PFSK-1 (cell line): ENCODE results near the gene SND1.

Experiments
- FOXP2 ChIP-seq: optimal IDR thresholded peaks from 2 replicates; pipeline ENCODE3; 2011; ENCODE audit warnings: borderline replicate concordance, control low read depth, inconsistent platforms; ENCODE audit not compliant: insufficient read depth; ENCODE audit errors: extremely low read length, extremely low read depth
- POLR2AphosphoS5 ChIP-seq: IDR thresholded peaks from 2 replicates; pipeline ENCODE4 v1.6.1; 2012; ENCODE audit warnings: low read depth, mild to moderate bottlenecking, control low read depth, low read length, moderate library complexity
- REST ChIP-seq, 2 experiments: IDR thresholded peaks; 2 replicates each; pipeline versions ENCODE4 v1.6.1 to v1.8.0; 2011 to 2012; ENCODE audit warnings: low read depth in 2 of 2, low read length in 2 of 2, control low read depth in 1 of 2, inconsistent platforms in 1 of 2, mild to moderate bottlenecking in 1 of 2, moderate library complexity in 1 of 2; ENCODE audit not compliant: insufficient read depth in 1 of 2
- SIN3A ChIP-seq: IDR thresholded peaks from 2 replicates; pipeline ENCODE4 v1.6.1; 2012; ENCODE audit warnings: mild to moderate bottlenecking, low read length, moderate library complexity, borderline replicate concordance; ENCODE audit not compliant: insufficient read depth
- TAF1 ChIP-seq: IDR thresholded peaks from 2 replicates; pipeline ENCODE4 v1.6.1; 2012; ENCODE audit warnings: low read length, control low read depth, borderline replicate concordance; ENCODE audit not compliant: insufficient read depth

SND1 gene

DNA sequence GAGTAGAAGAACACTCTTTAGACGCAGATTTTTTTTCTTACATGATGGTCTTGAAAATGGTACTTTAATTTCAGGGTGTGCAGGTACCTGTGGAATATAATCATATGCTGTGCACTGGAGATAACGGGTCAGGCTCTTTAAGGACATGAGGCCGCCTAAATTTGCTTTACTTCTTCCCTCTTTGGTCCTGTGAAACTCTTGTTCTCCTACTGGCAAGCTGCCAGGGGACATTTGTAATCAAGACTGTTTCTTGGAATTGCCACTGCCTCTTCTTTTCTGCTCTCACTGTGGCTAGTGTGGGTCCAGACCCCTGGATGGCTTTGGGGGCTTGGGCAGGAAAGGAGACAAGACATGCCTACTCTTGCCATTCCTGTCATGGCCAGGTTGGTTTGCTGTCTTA is 146.0 kb downstream of the SND1 start:
- no peak for TF ChIP-seq FOXP2
- no peak for TF ChIP-seq SIN3A
- TF ChIP-seq REST (IDR thresholded peaks at IDR 0.05; ENCODE audit: insufficient read depth in 1 of 2, low read depth in 2 of 2, low read length in 2 of 2) = no peak
- TF ChIP-seq POLR2AphosphoS5 = no peak
- no peak for TF ChIP-seq TAF1

DNA sequence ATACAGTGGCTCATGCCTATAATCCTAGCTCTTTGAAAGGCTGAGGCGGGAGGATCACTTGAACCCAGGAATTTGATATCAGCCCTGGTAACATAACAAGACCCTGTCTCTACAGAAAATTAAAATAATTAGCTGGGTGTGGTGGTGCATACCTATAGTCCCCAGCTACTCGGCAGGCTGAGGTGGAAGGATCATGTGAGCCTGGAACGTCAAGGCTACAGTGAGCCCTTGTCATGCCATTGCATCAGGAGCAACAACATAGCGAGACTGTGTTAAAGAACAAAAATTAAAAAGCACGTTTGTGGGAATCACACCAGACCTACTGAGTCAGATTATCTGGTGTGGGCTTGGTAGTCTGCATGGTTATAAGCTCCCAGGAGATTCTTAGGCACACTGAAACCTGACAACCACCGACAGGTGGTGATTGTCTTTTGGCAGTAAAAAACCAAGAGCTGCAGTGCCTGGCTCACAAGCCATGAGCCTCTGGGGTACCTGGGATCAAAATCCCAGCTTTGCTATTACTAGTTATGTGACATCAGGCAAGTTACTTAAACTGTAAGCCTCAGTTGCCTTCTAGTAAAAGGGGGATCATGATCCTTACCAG is 146.9 kb downstream of the SND1 start:
- TF ChIP-seq POLR2AphosphoS5 (no peak), SIN3A (no peak), REST (IDR thresholded peaks at IDR 0.05; ENCODE audit: insufficient read depth in 1 of 2, low read depth in 2 of 2, low read length in 2 of 2) (no peak), FOXP2 (no peak), TAF1 (no peak)

DNA sequence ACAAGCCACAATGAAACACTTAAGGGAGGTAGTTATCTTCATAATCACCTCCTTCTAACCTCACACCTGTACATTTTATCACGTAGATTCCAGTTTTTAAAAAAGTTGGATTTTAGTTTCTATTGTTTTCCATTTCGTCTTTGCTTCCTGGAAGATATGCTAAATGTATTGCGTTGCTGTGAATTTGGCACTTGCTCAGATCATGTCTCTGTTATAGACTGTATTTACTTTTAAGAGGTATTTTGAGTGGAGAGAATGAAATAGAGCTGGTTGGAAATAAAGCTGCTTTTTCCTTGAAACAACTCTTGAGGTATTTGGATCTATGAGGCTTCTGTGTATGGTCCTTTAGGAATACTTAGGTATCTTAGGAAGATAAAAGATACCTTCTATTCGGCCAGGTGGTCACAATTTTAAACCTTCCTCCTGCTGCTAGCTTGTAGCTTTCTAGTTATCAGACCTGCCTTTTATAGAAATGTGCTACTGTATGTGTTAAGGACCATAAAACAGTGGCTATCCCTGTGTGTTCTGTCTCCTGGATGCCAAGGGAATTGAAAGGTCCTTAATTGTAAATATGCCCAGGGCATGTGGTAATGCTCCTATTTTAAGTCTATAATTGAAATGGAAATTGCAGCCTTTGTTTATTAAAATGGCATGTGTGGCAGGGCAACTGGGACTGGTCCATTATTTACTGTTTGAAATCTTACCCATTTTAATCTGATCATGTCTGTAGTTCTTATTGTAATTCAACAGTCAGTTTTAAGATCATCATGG is 147.7 kb downstream of the SND1 start:
- no peak for TF ChIP-seq TAF1
- TF ChIP-seq REST (IDR thresholded peaks at IDR 0.05; ENCODE audit: insufficient read depth in 1 of 2, low read depth in 2 of 2, low read length in 2 of 2) = no peak
- TF ChIP-seq SIN3A = no peak
- no peak for TF ChIP-seq FOXP2
- TF ChIP-seq POLR2AphosphoS5 = no peak

DNA sequence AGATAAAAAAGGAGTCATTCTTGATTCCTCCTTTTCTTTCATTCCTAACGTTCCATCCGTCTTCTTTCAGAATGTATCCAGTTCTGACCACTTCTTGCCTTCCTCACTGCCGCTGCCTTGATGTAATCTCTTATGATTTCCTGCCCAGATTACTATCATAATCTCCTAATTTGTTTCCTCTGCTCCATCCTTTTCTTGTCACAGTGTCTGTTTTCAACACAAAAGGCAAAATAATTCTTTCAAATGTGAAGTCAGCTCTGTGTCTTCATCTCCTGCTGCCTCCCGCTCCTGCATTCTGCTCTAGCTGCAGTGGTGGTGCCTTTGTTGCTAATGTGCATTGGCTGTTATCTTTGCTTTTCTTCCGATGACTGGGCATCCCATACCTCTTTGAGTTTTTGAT is 150.9 kb downstream of the SND1 start:
- no peak for TF ChIP-seq SIN3A
- no peak for TF ChIP-seq FOXP2
- no peak for TF ChIP-seq TAF1
- no peak for TF ChIP-seq POLR2AphosphoS5

GRCh38 chr7:127803626-127804025 is 151.6 kb downstream of the SND1 start:
- TF ChIP-seq TAF1 (no peak), SIN3A (no peak), FOXP2 (no peak), REST (IDR thresholded peaks at IDR 0.05; ENCODE audit: insufficient read depth in 1 of 2, low read depth in 2 of 2, low read length in 2 of 2) (no peak), POLR2AphosphoS5 (no peak)
